GM23338 (cell line): ENCODE results near the gene STAC2. TPM values are rescaled to one million over a fixed set of nuclear protein-coding genes. Genes with fewer than 3 reads are reported as not detected.

Source experiments
- ATAC-seq: fragments of 200-7000 bp; cut with Tn5 transposase; 3 replicates; pipeline ENCODE4 v1.9.1; 2020
- DNase-seq: peaks from one replicate; pipeline ENCODE4 v3.0.0-alpha.2; 2015; ENCODE audit warnings: low spot score
- H2AFZ ChIP-seq: fragments of 200-600 bp; sonication (generic); 2 replicates; pipeline ENCODE4 v1.8.0; 2016; ENCODE audit warnings: antibody characterized with exemption, mild to moderate bottlenecking, moderate library complexity
- H3F3A ChIP-seq: fragments of 200-600 bp; sonication (generic); replicated peaks from 2 replicates; pipeline ENCODE4 v1.8.0; 2017; ENCODE audit warnings: antibody characterized with exemption, mixed run types, low read depth
- H3K27ac ChIP-seq: fragments of 200-600 bp; sonication (generic); 2 replicates; pipeline ENCODE4 v1.6.1; 2016; ENCODE audit warnings: low read depth
- H3K27me3 ChIP-seq: fragments of 200-600 bp; sonication (generic); 2 replicates; pipeline ENCODE4 v1.8.0; 2016; ENCODE audit warnings: mild to moderate bottlenecking, mixed run types, moderate library complexity; ENCODE audit not compliant: insufficient read depth
- H3K36me3 ChIP-seq: fragments of 200-600 bp; sonication (generic); 2 replicates; pipeline ENCODE4 v1.8.0; 2016; ENCODE audit warnings: mild to moderate bottlenecking; ENCODE audit not compliant: insufficient read depth
- H3K4me1 ChIP-seq: fragments of 200-600 bp; sonication (generic); 2 replicates; pipeline ENCODE4 v1.8.0; 2016; ENCODE audit warnings: mild to moderate bottlenecking, moderate library complexity; ENCODE audit not compliant: insufficient read depth
- H3K4me2 ChIP-seq: fragments of 200-600 bp; sonication (generic); 2 replicates; pipeline ENCODE4 v1.7.1; 2017; ENCODE audit warnings: mixed run types
- H3K4me3 ChIP-seq: fragments of 200-600 bp; sonication (generic); 2 replicates; pipeline ENCODE4 v1.6.1; 2016; ENCODE audit warnings: mixed run types
- H3K79me2 ChIP-seq: fragments of 200-600 bp; sonication (generic); replicated peaks from 2 replicates; pipeline ENCODE4 v1.8.0; 2017; ENCODE audit warnings: mild to moderate bottlenecking; ENCODE audit not compliant: insufficient read depth
- H3K9me2 ChIP-seq: fragments of 200-600 bp; sonication (generic); 2 replicates; pipeline ENCODE4 v1.8.0; 2017; ENCODE audit not compliant: insufficient read depth
- H4K20me1 ChIP-seq: fragments of 200-600 bp; sonication (generic); replicated peaks from 2 replicates; pipeline ENCODE4 v1.8.0; 2017; ENCODE audit warnings: mild to moderate bottlenecking; ENCODE audit not compliant: insufficient read depth
- H3K27ac Mint-ChIP-seq: 2 replicates; pipeline ENCODE4 v1.8.0; 2020; ENCODE audit warnings: inconsistent platforms, mild to moderate bottlenecking, moderate library complexity, mixed read lengths
- H3K27me3 Mint-ChIP-seq: 3 replicates; pipeline ENCODE4 v1.8.0; 2022; ENCODE audit warnings: low read depth, mild to moderate bottlenecking, moderate library complexity, mixed read lengths, inconsistent platforms; ENCODE audit not compliant: insufficient read depth, poor library complexity
- H3K36me3 Mint-ChIP-seq: 3 replicates; pipeline ENCODE4 v1.8.0; 2021; ENCODE audit warnings: low read depth, mild to moderate bottlenecking, inconsistent platforms, moderate library complexity, mixed read lengths
- H3K4me1 Mint-ChIP-seq: 3 replicates; pipeline ENCODE4 v1.8.0; 2020; ENCODE audit warnings: mild to moderate bottlenecking, inconsistent platforms, mixed read lengths
- H3K4me3 Mint-ChIP-seq: 3 replicates; pipeline ENCODE4 v1.8.0; 2021; ENCODE audit warnings: moderate library complexity, mild to moderate bottlenecking, inconsistent platforms, mixed read lengths
- H3K9me3 Mint-ChIP-seq: 3 replicates; pipeline ENCODE4 v1.8.0; 2020; ENCODE audit warnings: moderate library complexity, mild to moderate bottlenecking, inconsistent platforms, mixed read lengths
- EZH2 ChIP-seq: fragments of 200-600 bp; sonication (generic); IDR thresholded peaks from one replicate; pipeline ENCODE4 v1.8.0; 2017; ENCODE audit warnings: antibody characterized with exemption, mild to moderate bottlenecking, low read depth; ENCODE audit not compliant: unreplicated experiment
- EZH2phosphoT487 ChIP-seq: fragments of 200-600 bp; sonication (generic); IDR thresholded peaks from one replicate; pipeline ENCODE4 v1.8.1; 2018; ENCODE audit warnings: antibody characterized with exemption; ENCODE audit not compliant: unreplicated experiment
- JUNB ChIP-seq: IDR thresholded peaks from one replicate; pipeline ENCODE4 v1.6.1; 2016; ENCODE audit warnings: antibody characterized with exemption; ENCODE audit not compliant: unreplicated experiment
- NANOG ChIP-seq: IDR thresholded peaks from 2 replicates; pipeline ENCODE4 v1.6.1; 2016; ENCODE audit warnings: antibody characterized with exemption, borderline replicate concordance
- POLR2AphosphoS5 ChIP-seq: IDR thresholded peaks from 2 replicates; pipeline ENCODE4 v1.6.1; 2016; ENCODE audit warnings: antibody characterized with exemption, low read depth
- polyA plus RNA-seq: library from polyadenylated mRNA; unstranded; fragments of >200 nt; fragmentation: Nextera tagmentation; extraction: Ambion mirVana; gene quantifications from 2 replicates; pipeline ENCODE4 v1.2.1, GENCODE V29; 2016
- total RNA-seq: library from RNA; depleted of rRNA; stranded (reverse); fragments of >200 nt; shearing (Covaris generic); gene quantifications from 2 replicates; pipeline ENCODE4 v1.2.3, GENCODE V29; 2014
- TF ChIP-seq, protein P1 (sequence below): fragments of 250-450 bp; sonication (Bioruptor Pico); IDR thresholded peaks from 2 replicates; pipeline ENCODE4 v1.5.0; 2020; ENCODE audit warnings: mild to moderate bottlenecking, moderate library complexity
- TF ChIP-seq, protein P2 (sequence below), 2 experiments: fragments of 200-600 bp in 1 of 2; sonication (generic) in 1 of 2; conservative IDR thresholded peaks; 2 replicates each; pipeline versions ENCODE4 v1.5.1 to v1.6.1; 2016 to 2017; ENCODE audit warnings: antibody characterized with exemption in 2 of 2, low read depth in 2 of 2, mild to moderate bottlenecking in 2 of 2, moderate library complexity in 1 of 2

The STAC2 gene
- total and polyA plus RNA-seq, 2 experiments from 2014 or later = 1.9 to 3.1 TPM

DNA sequence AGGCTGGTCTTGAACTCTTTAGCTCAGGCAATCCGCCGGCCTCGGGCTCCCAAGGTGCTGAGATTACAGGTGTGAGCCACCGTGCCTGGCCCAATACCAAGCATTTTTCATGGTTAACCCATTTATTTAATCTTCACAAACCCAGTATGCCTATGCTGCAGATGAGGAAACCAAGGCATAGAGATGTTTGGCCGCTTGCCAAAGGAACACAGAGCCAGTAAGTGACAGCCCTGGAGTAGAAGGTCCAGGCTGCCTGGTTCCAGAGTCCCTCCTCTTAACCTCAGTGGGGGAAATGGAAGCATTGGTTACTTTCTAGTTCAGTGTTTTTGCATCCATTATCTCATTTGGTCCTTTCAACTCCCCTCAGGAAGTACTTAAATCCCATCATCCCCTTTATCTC lies 44.4 kb downstream of the STAC2 start:
- Mint-ChIP-seq H3K9me3 (no peaks in the 10 kb centered on the region; the same call in 2 of the 3 replicates), H3K27me3 (peaks cover 19% of the 10 kb centered on the region), H3K27ac (no peak overlapping the region), H3K4me3 (no peak overlapping the region), H3K4me1 (peaks cover 17% of the 10 kb centered on the region), H3K36me3 (peaks cover 44% of the 10 kb centered on the region)
- Histone ChIP-seq H3K4me2 (no peak overlapping the region), H3K9me2 (no peaks in the 10 kb centered on the region), H4K20me1 (no peaks in the 10 kb centered on the region; the same call in 1 of the 2 replicates), H2AFZ (no peak overlapping the region), H3K27ac (no peak overlapping the region), H3K4me3 (no peak overlapping the region), H3K79me2 (no peaks in the 10 kb centered on the region), H3F3A (peaks cover 9% of the 10 kb centered on the region; the same call in 1 of the 2 replicates), H3K27me3 (no peaks in the 10 kb centered on the region), H3K36me3 (peaks cover 12% of the 10 kb centered on the region), H3K4me1 (no peaks in the 10 kb centered on the region)
- TF ChIP-seq, protein P1, sequence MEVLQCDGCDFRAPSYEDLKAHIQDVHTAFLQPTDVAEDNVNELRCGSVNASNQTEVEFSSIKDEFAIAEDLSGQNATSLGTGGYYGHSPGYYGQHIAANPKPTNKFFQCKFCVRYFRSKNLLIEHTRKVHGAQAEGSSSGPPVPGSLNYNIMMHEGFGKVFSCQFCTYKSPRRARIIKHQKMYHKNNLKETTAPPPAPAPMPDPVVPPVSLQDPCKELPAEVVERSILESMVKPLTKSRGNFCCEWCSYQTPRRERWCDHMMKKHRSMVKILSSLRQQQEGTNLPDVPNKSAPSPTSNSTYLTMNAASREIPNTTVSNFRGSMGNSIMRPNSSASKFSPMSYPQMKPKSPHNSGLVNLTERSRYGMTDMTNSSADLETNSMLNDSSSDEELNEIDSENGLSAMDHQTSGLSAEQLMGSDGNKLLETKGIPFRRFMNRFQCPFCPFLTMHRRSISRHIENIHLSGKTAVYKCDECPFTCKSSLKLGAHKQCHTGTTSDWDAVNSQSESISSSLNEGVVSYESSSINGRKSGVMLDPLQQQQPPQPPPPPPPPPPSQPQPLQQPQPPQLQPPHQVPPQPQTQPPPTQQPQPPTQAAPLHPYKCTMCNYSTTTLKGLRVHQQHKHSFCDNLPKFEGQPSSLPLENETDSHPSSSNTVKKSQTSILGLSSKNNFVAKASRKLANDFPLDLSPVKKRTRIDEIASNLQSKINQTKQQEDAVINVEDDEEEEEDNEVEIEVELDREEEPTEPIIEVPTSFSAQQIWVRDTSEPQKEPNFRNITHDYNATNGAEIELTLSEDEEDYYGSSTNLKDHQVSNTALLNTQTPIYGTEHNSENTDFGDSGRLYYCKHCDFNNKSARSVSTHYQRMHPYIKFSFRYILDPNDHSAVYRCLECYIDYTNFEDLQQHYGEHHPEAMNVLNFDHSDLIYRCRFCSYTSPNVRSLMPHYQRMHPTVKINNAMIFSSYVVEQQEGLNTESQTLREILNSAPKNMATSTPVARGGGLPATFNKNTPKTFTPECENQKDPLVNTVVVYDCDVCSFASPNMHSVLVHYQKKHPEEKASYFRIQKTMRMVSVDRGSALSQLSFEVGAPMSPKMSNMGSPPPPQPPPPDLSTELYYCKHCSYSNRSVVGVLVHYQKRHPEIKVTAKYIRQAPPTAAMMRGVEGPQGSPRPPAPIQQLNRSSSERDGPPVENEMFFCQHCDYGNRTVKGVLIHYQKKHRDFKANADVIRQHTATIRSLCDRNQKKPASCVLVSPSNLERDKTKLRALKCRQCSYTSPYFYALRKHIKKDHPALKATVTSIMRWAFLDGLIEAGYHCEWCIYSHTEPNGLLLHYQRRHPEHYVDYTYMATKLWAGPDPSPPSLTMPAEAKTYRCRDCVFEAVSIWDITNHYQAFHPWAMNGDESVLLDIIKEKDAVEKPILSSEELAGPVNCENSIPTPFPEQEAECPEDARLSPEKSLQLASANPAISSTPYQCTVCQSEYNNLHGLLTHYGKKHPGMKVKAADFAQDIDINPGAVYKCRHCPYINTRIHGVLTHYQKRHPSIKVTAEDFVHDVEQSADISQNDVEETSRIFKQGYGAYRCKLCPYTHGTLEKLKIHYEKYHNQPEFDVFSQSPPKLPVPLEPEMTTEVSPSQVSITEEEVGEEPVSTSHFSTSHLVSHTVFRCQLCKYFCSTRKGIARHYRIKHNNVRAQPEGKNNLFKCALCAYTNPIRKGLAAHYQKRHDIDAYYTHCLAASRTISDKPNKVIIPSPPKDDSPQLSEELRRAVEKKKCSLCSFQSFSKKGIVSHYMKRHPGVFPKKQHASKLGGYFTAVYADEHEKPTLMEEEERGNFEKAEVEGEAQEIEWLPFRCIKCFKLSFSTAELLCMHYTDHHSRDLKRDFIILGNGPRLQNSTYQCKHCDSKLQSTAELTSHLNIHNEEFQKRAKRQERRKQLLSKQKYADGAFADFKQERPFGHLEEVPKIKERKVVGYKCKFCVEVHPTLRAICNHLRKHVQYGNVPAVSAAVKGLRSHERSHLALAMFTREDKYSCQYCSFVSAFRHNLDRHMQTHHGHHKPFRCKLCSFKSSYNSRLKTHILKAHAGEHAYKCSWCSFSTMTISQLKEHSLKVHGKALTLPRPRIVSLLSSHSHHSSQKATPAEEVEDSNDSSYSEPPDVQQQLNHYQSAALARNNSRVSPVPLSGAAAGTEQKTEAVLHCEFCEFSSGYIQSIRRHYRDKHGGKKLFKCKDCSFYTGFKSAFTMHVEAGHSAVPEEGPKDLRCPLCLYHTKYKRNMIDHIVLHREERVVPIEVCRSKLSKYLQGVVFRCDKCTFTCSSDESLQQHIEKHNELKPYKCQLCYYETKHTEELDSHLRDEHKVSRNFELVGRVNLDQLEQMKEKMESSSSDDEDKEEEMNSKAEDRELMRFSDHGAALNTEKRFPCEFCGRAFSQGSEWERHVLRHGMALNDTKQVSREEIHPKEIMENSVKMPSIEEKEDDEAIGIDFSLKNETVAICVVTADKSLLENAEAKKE = no peak
- TF ChIP-seq NANOG (no peak), EZH2phosphoT487 (no peak), POLR2AphosphoS5 (no peak), JUNB (no peak), EZH2 (no peak)
- TF ChIP-seq, protein P2, sequence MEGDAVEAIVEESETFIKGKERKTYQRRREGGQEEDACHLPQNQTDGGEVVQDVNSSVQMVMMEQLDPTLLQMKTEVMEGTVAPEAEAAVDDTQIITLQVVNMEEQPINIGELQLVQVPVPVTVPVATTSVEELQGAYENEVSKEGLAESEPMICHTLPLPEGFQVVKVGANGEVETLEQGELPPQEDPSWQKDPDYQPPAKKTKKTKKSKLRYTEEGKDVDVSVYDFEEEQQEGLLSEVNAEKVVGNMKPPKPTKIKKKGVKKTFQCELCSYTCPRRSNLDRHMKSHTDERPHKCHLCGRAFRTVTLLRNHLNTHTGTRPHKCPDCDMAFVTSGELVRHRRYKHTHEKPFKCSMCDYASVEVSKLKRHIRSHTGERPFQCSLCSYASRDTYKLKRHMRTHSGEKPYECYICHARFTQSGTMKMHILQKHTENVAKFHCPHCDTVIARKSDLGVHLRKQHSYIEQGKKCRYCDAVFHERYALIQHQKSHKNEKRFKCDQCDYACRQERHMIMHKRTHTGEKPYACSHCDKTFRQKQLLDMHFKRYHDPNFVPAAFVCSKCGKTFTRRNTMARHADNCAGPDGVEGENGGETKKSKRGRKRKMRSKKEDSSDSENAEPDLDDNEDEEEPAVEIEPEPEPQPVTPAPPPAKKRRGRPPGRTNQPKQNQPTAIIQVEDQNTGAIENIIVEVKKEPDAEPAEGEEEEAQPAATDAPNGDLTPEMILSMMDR (conservative IDR thresholded peaks at IDR 0.05; ENCODE audit: low read depth in 2 of 2) = no peak
- DNase-seq = no peak
- no peak for ATAC-seq
